Activated CD4-positive, CD25-positive, alpha-beta regulatory T cell (primary cell): Measurements from ENCODE around the gene SHISA7.
"Not testable (repeated sequence)": the region's sequence is repeated elsewhere in the genome, so short reads cannot be mapped to it uniquely, and the experiment has no call there.

Experiments used
- DNase-seq, 4 experiments: peaks; one replicate each; lab custom pipeline; 2025; lab: John Stamatoyannopoulos, UW

SHISA7 gene

GRCh38 chr19:55418185-55418584 is 24.9 kb downstream of the SHISA7 start:
- peak in 3 of 4 experiments; percentile 8 to 14 (median 14) for DNase-seq

DNA sequence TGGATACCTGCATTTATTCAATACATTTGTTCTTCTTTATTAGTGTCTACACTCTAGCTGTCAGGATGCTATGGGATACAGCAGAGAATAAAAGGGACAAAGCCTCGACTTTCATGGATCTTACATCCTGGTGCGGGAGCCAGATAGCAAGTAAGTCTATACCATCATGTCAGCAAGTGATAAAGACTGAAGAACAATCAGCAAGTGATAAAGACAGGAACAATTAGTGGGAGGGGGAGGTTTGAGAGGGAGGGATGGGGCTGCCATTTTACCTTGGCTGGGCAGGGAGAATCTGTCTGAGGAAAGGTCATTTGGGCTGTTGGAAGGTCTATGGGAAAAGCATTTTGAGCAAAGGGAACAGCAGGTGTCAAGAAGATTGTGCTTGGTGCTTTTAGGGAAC is 32.9 kb downstream of the SHISA7 start:
- DNase-seq: no peak

GRCh38 chr19:55409179-55409578 is 33.9 kb downstream of the SHISA7 start:
- not testable (repeated sequence) for DNase-seq

DNA sequence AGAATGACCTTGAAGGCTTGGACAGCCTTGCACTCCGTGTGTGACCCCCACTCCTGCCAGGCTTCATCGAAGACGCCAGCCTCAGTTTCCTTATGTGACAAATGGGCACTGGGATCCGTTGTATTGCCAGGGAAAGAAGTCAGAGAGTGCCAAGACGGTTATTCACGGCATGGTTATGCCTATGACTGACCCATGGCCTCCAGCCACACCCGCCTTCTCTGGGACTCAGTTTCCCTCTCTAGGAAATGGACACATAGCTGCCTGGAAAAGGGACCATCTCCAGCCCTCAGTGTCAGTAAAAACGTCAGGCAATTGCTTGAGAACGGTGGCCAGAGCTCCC is 34.6 kb downstream of the SHISA7 start:
- DNase-seq: no peak

GRCh38 chr19:55407800-55408532 is 35.1 kb downstream of the SHISA7 start:
- DNase-seq: peak; percentile 90 to 95 (median 93)

- DNase-seq: not testable (repeated sequence)
These were observed 35.6 kb downstream of the SHISA7 start, which contains the start of gene UBE2S for GRCh38 chr19:55407550-55407799. TSS of gene UBE2S (minus strand) at chr19:55407788. CDS start at chr19:55407589, 199 bp downstream.

GRCh38 chr19:55406826-55407549 is 36.1 kb downstream of the SHISA7 start:
- DNase-seq: peak in 1 of 4 experiments; percentile 19

GRCh38 chr19:55406091-55406825 is 36.8 kb downstream of the SHISA7 start:
- DNase-seq: no peak

DNA sequence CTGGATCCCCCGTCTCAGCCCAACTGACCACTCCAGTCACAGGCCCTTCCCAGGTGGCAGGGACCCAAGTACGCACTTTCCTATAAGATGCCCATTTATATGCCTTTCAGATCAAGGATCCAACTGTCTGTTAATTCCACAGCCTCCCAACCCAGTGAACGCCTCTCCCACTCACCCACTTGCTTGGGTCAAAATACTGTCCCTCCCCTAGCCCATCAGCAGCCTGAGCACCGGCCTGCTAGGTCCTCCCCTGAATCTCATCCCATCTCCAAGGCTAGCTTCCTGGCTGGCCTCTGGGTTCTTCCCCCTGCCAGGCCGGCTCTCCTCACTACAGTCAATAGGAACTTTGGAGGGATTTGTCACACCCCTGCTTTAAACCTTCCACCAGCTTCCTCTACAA is 37.5 kb downstream of the SHISA7 start:
- DNase-seq: no peak

- no peak for DNase-seq
These were observed 40.6 kb downstream of the SHISA7 start for GRCh38 chr19:55402509-55402908.

DNA sequence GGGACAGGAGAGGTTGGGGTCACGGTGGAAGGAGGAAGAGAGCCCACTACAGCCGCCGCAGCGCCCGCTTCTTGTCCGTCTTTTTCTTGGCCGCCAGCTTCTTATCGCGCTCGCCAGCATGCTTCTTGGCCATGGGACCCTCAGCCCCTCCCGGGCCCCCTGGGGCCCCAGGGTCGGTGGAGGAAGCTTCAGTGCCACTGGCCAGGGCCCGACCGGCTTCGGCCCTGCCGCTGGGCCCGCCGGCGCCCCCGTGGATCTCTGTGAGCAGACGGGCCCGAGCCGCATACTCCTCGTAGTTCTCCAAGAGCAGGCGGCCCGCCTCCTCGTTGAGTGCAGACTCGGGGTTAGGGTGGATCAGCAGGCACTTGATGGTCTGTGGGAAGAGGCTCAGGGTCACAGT is 41.7 kb downstream of the SHISA7 start:
- not testable (repeated sequence) for DNase-seq

GRCh38 chr19:55400281-55401087 is 42.6 kb downstream of the SHISA7 start:
- DNase-seq: no peak

DNA sequence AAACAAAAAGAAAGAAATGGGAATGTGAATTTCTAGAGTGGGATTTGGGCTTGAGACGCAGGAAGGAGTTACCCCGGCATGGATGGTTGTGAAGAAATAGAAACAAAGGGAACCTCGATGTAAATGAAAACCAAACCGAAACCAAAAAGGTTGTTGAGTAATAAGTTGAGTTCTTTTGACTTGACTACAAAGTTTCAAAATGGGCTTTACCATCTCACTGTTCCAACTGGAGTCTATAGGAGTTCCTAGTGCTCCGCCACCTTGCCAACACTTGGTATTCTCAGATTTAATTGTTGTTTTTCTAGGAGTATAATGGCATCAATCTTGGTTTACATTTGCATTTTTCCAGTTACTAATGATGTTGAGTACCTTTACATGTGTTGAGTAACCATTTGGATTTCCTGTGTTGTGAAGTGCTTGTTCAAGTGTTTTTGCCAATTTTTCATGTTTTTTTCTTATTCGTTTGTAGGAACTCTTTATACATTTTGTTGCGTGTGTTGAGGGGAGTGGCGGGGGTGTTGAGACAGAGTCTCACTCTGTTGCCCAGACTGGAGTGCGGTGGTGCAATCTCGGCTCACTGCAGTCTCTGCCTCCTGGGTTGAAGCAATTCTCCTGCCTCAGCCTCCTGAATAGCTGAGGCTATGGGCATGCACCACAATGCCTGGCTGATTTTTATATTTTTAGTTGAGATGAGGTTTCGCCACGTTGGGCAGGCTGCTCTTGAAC is 44.7 kb downstream of the SHISA7 start:
- DNase-seq: no peak

GRCh38 chr19:55392820-55393761 is 50.0 kb downstream of the SHISA7 start:
- no peak for DNase-seq

- DNase-seq: no peak
These were observed 51.1 kb downstream of the SHISA7 start for GRCh38 chr19:55391702-55392615.

GRCh38 chr19:55391191-55391670 is 51.9 kb downstream of the SHISA7 start:
- DNase-seq: no peak

- DNase-seq: no peak
These were observed 52.6 kb downstream of the SHISA7 start for GRCh38 chr19:55390461-55390880.

GRCh38 chr19:55389386-55390317 is 53.4 kb downstream of the SHISA7 start:
- no peak for DNase-seq
